NT2/D1 (cell line): Measurements from ENCODE around the gene FTO.

Source experiments
- DNase-seq: peaks from one replicate; pipeline ENCODE4 v3.0.0-alpha.2; 2011; ENCODE audit warnings: low read depth, low spot score
- H3K27me3 ChIP-seq: 2 replicates; pipeline ENCODE4 v1.6.0; 2011; ENCODE audit warnings: mild to moderate bottlenecking; ENCODE audit not compliant: insufficient read length, insufficient read depth
- H3K36me3 ChIP-seq: 2 replicates; pipeline ENCODE4 v1.6.1; 2011; ENCODE audit warnings: mild to moderate bottlenecking, low read length, mixed read lengths; ENCODE audit not compliant: insufficient read depth, insufficient read length
- H3K4me1 ChIP-seq: 2 replicates; pipeline ENCODE4 v1.5.1; 2011; ENCODE audit not compliant: insufficient read depth, insufficient read length
- H3K4me3 ChIP-seq: 2 replicates; pipeline ENCODE4 v1.5.1; 2011; ENCODE audit warnings: low read depth; ENCODE audit not compliant: insufficient read length
- H3K9ac ChIP-seq: 2 replicates; pipeline ENCODE4 v1.6.0; 2011; ENCODE audit warnings: low read depth; ENCODE audit not compliant: insufficient read length
- H3K9me3 ChIP-seq: 2 replicates; pipeline ENCODE4 v1.5.1; 2011; ENCODE audit warnings: mild to moderate bottlenecking, low read length; ENCODE audit not compliant: insufficient read depth
- SUZ12 ChIP-seq: IDR thresholded peaks from 2 replicates; pipeline ENCODE4 v1.6.1; 2011; ENCODE audit not compliant: insufficient read length, insufficient read depth; ENCODE audit errors: extremely low read depth
- YY1 ChIP-seq: IDR thresholded peaks from 2 replicates; pipeline ENCODE4 v1.6.1; 2011; ENCODE audit not compliant: insufficient read length, insufficient read depth
- ZNF274 ChIP-seq: IDR thresholded peaks from 2 replicates; pipeline ENCODE4 v1.6.1; 2011; ENCODE audit warnings: mild to moderate bottlenecking, low read depth, low read length

FTO gene

GRCh38 chr16:54006693-54007092 lies 302.7 kb downstream of the FTO start:
- H3K9me3 ChIP-seq, result no peaks in the 10 kb centered on the region
- H3K9ac ChIP-seq, result no peak overlapping the region
- no peaks in the 10 kb centered on the region for H3K27me3 ChIP-seq
- no peaks in the 10 kb centered on the region for H3K36me3 ChIP-seq
- DNase-seq, result no peak
- H3K4me1 ChIP-seq, result no peaks in the 10 kb centered on the region
- H3K4me3 ChIP-seq, result no peak overlapping the region
- TF ChIP-seq YY1 (no peak), SUZ12 (no peak), ZNF274 (no peak)

GRCh38 chr16:54007504-54007903 lies 303.5 kb downstream of the FTO start:
- Histone ChIP-seq H3K4me3 (no peak overlapping the region), H3K9ac (no peak overlapping the region), H3K36me3 (no peaks in the 10 kb centered on the region), H3K9me3 (peaks cover 7% of the 10 kb centered on the region; the same call in 1 of the 2 replicates), H3K27me3 (no peaks in the 10 kb centered on the region), H3K4me1 (no peaks in the 10 kb centered on the region)
- DNase-seq, result no peak
- TF ChIP-seq SUZ12 (no peak), YY1 (no peak), ZNF274 (no peak)

- no peak for TF ChIP-seq YY1
- no peak for TF ChIP-seq ZNF274
- TF ChIP-seq SUZ12, result no peak
- Histone ChIP-seq H3K36me3 (no peaks in the 10 kb centered on the region), H3K9ac (no peak overlapping the region), H3K4me1 (no peaks in the 10 kb centered on the region), H3K4me3 (no peak overlapping the region), H3K9me3 (peaks cover 9% of the 10 kb centered on the region; the same call in 1 of the 2 replicates), H3K27me3 (no peaks in the 10 kb centered on the region)
- no peak for DNase-seq
These were observed 305.7 kb downstream of the FTO start for GRCh38 chr16:54009464-54010176.

- H3K4me3 ChIP-seq, result no peak overlapping the region
- no peak for DNase-seq
- H3K9me3 ChIP-seq, result peaks cover 9% of the 10 kb centered on the region; the same call in 1 of the 2 replicates
- H3K4me1 ChIP-seq, result no peaks in the 10 kb centered on the region
- no peaks in the 10 kb centered on the region for H3K36me3 ChIP-seq
- no peaks in the 10 kb centered on the region for H3K27me3 ChIP-seq
- H3K9ac ChIP-seq, result no peak overlapping the region
- no peak for TF ChIP-seq ZNF274
- TF ChIP-seq SUZ12, result no peak
- TF ChIP-seq YY1, result no peak
These were observed 311.2 kb downstream of the FTO start for GRCh38 chr16:54015147-54015546.

- H3K9me3 ChIP-seq, result no peaks in the 10 kb centered on the region
- no peaks in the 10 kb centered on the region for H3K36me3 ChIP-seq
- no peak for TF ChIP-seq SUZ12
- no peak for TF ChIP-seq ZNF274
- TF ChIP-seq YY1, result no peak
- DNase-seq, result no peak
- no peaks in the 10 kb centered on the region for H3K27me3 ChIP-seq
- H3K9ac ChIP-seq, result no peak overlapping the region
- no peaks in the 10 kb centered on the region for H3K4me1 ChIP-seq
- no peak overlapping the region for H3K4me3 ChIP-seq
These were observed 318.4 kb downstream of the FTO start for GRCh38 chr16:54022362-54022761.

- H3K27me3 ChIP-seq, result no peaks in the 10 kb centered on the region
- no peaks in the 10 kb centered on the region for H3K36me3 ChIP-seq
- H3K9ac ChIP-seq, result no peak overlapping the region
- H3K4me3 ChIP-seq, result no peak overlapping the region
- peaks cover 17% of the 10 kb centered on the region for H3K9me3 ChIP-seq
- no peak for DNase-seq
- no peaks in the 10 kb centered on the region for H3K4me1 ChIP-seq
- TF ChIP-seq YY1 (no peak), SUZ12 (no peak), ZNF274 (no peak)
These were observed 322.5 kb downstream of the FTO start for GRCh38 chr16:54026456-54026855.

GRCh38 chr16:54027062-54027461 lies 323.1 kb downstream of the FTO start:
- H3K36me3 ChIP-seq, result no peaks in the 10 kb centered on the region
- no peaks in the 10 kb centered on the region for H3K4me1 ChIP-seq
- no peak for TF ChIP-seq SUZ12
- no peak for TF ChIP-seq YY1
- TF ChIP-seq ZNF274, result no peak
- no peak for DNase-seq
- no peak overlapping the region for H3K4me3 ChIP-seq
- no peaks in the 10 kb centered on the region for H3K27me3 ChIP-seq
- peaks cover 23% of the 10 kb centered on the region for H3K9me3 ChIP-seq
- H3K9ac ChIP-seq, result no peak overlapping the region
